ENCODE data around the gene SDR9C7.

- no peak for TF ChIP-seq POLR2A (IDR thresholded peaks at IDR 0.05)
- TF ChIP-seq, protein P1, sequence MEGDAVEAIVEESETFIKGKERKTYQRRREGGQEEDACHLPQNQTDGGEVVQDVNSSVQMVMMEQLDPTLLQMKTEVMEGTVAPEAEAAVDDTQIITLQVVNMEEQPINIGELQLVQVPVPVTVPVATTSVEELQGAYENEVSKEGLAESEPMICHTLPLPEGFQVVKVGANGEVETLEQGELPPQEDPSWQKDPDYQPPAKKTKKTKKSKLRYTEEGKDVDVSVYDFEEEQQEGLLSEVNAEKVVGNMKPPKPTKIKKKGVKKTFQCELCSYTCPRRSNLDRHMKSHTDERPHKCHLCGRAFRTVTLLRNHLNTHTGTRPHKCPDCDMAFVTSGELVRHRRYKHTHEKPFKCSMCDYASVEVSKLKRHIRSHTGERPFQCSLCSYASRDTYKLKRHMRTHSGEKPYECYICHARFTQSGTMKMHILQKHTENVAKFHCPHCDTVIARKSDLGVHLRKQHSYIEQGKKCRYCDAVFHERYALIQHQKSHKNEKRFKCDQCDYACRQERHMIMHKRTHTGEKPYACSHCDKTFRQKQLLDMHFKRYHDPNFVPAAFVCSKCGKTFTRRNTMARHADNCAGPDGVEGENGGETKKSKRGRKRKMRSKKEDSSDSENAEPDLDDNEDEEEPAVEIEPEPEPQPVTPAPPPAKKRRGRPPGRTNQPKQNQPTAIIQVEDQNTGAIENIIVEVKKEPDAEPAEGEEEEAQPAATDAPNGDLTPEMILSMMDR (IDR thresholded peaks at IDR 0.05): no peak
Measured at GRCh38 chr12:56878010-56878339, 56.2 kb downstream of the SDR9C7 start.

Data from Peyer's patch (tissue), 4 donors.